LHCN-M2 (cell line): ENCODE results near the gene PIGL. TPM values are rescaled to one million over a fixed set of nuclear protein-coding genes. Genes with fewer than 3 reads are reported as not detected.
"Not testable (repeated sequence)": the region's sequence is repeated elsewhere in the genome, so short reads cannot be mapped to it uniquely, and the experiment has no call there.

Experiments used
- DNase-seq: peaks from one replicate; pipeline ENCODE4 v3.0.0-alpha.2; 2012; ENCODE audit warnings: low read depth
- total RNA-seq: library from RNA; depleted of rRNA; stranded (reverse); fragments of >200 nt; gene quantifications from 2 replicates; pipeline ENCODE4 v1.2.3, GENCODE V29; 2014

The PIGL gene
- total RNA-seq, 1 experiment from 2014 or later, result 14.2 TPM

DNA sequence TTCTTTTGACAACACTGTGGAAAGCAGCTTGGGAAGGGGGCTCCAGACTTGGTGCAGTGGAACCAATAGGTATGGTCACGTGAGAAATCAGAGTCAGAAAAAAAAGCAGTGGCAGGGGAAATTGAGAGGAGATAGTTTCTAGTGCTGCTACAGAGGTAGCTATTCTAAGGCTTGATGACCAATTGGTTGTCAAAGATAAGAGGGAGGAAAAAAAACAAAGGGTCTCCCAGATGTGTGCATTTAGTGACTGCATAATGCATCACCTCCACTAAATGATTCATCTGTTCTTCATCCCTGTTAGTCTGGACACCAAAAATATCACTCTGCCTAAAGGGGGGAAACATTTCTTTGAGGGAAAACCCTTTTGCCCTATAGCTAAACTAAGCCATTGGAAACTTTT lies 56.5 kb downstream of the PIGL start:
- peak; percentile 51 for DNase-seq

GRCh38 chr17:16273929-16274339 lies 56.9 kb downstream of the PIGL start:
- no peak for DNase-seq

GRCh38 chr17:16275024-16275423 lies 58.0 kb downstream of the PIGL start:
- DNase-seq, result no peak

DNA sequence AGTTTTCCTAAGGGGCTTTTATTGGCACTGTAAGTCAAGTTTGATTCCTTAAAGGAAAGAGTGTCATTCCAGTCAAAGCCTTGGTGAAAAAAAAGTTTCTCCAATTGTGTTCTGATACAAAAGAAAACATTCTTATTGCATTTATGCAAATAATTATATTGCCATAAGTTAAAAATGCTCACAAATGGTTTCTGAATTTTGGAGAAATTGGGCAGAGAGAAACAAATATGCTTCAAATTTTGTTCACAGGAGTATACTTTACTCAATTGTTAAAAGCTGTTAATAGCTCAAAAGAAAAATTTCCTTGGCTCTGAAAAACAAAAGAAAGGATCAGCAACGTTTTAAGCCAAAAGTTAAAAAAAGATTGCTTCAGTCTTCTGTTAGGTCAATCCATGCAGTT lies 60.2 kb downstream of the PIGL start:
- no peak for DNase-seq

- DNase-seq, result peak; percentile 54
These were observed 64.3 kb downstream of the PIGL start for GRCh38 chr17:16281351-16281750.

DNA sequence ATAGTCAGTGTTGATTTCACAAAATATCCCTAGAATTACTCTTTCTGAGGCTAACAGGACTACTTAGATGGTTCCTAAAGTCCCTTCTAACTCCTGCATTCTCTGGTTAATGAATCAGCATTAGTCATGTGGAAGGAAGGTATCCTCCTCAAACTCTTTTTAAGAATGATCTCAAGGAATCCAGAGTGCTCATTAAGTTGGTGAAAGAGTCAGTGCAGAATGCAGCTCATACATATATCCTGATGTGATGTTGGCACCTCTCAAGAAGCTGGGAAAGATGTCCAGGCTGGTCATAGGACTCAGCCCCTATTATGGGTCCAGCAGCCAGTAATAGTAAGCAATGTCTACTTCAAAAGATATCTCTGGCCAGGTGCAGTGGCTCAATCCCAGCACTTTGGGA lies 65.5 kb downstream of the PIGL start:
- peak; percentile 82 for DNase-seq

- no peak for DNase-seq
These were observed 66.7 kb downstream of the PIGL start for GRCh38 chr17:16283705-16284104.

- no peak for DNase-seq
These were observed 68.6 kb downstream of the PIGL start for GRCh38 chr17:16285646-16286008.

- DNase-seq, result peak; percentile 99
These were observed 69.3 kb downstream of the PIGL start for GRCh38 chr17:16286009-16286946.

GRCh38 chr17:16286947-16287562 lies 70.0 kb downstream of the PIGL start:
- DNase-seq, result no peak

- peak; percentile 76 for DNase-seq
These were observed 70.6 kb downstream of the PIGL start for GRCh38 chr17:16287563-16288027.

DNA sequence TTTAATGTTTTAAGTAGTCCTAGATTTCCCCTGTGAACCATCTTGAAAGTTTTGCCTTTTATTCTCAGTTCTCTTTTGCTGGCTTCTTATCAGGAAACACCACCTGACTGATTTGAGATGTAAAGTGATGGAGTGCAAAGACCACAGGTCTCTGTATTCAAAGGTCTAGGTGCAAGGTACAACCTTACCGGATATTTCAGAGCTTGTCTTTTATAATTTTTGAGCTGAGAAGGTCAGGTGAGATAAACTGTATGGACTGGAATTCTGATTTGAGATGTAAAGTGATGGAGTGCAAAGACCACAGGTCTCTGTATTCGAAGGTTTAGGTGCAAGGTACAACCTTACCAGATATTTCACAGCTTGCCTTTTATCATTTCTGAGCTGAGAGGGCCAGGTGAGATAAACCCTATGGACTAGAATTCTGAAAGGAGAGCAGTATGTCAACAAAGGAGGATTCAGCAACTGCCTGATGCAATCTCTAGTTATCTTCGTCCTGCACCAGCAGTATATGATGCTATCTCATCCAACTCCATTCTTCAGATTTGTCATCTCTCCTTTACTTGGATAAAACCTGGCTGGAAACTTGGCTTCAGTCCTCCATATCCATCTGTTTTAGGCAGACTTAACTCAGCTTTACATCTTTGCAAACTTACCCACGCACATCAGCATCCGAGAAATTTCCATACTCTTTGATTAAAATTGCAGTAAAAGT lies 72.0 kb downstream of the PIGL start:
- no peak for DNase-seq

DNA sequence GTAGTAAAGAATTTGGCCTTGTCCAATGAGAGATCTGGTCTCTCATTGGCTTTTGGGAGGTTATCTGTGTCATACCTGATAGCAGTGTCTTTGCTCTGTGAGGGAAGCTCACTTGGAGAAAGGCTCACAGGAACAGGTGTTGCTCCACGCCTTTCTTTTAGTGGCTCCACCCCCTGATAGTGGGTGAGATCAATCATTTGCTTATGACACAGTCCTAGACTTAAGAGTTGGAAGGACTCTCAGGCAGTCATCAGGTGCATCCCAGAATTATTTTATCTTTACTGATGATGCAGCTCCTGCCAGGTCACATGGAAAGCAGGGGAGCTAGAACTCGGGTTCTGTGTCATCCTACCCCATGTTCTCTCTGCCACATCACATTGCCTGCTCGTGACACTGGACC lies 76.9 kb downstream of the PIGL start:
- DNase-seq, result no peak

- DNase-seq, result no peak
These were observed 77.5 kb downstream of the PIGL start for GRCh38 chr17:16294560-16294959.

DNA sequence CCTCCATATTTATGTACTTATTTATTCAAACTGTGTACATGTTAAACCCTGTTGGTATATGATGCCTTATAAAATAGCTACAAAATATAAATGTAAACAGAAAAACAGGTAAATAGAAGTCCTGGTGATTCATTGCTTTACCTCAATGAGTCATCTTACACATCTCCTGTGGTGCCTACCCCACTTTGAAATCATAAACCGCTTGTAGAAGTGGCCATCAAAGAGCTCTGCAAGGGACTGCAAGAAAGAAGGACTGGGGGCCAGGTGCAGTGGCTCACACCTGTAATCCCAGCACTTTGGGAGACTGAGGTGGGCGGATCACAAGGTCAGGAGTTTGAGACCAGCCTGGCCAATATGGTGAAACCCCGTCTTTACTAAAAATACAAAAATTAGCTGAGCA lies 79.1 kb downstream of the PIGL start:
- not testable (repeated sequence) for DNase-seq

DNA sequence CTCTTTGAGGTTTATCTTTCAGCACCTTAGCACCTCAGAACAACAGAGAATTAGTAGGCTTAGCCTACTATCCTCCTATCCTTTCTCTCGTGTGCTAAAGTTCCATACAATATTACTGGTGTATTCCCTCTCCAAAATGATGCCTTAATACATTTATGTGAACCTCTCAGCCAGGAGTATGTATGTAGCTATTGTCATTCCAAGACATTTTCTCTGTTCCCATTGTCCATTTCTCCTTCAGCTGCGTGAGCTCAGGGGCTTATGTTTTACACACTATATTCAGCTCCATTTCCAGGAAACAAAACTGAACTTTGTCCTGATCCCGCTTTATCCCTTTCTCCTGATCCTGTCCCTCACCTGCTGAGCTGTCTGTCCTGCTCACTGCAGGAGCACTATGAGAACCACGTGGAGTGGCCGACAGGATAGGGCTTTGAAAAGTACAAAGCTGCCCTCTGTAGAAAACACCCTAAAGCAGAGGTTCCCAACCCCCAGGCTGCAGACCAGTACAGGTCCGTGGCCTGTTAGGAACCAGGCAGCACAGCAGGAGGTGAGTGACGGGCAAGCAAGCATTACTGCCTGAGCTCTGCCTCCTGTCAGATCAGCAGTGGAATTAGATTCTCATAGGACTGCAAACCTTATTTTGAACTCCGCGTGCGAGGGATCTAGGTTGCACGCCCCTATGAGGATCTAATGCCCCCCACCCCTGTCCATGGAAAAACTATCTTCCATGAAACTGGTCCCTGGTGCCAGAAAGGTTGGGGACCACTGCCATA lies 80.5 kb downstream of the PIGL start:
- DNase-seq, result no peak

DNA sequence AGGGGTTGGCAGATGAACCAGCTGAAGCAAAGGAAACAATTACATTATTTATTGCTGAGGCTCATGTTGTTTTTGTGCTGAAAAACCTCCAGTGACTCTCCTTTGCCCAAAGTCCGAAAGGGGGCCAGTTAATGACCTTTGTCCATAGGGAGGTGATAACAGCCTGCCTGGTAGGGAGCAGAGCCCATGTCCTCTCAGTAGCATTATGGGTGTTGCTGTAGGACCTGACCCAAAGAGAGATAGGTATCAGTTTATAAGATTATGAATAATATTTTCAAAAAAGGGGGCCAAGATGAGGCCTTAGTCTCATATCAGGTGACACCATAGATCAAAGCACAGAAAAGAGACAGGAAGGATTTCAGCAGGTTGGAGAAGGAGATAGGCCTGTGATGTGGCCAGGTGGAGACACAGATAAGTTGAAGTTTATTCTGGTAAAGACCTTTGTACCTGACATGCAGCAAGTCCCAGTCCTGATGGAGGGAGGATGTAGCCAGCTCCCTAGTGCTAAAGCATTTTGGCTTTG lies 81.2 kb downstream of the PIGL start:
- no peak for DNase-seq

DNA sequence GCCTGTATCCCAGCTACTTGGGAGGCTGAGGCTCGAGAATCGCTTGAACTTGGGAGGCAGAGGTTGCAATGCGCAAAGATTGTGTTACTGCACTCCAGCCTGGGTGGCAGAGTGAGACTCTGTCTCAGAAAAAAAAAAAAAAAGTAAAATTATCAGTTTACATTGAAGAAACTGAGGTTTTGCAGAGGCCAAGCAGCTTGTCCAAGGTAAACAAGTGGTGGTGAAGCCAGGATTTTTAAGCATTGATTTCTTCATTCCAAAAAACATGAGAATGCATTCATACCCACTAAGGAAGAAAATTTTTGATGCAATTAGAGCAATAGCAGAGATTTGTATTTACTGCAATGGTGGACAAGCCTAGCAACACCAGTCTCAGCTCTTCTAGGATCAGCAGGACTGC lies 83.5 kb downstream of the PIGL start:
- DNase-seq, result no peak

DNA sequence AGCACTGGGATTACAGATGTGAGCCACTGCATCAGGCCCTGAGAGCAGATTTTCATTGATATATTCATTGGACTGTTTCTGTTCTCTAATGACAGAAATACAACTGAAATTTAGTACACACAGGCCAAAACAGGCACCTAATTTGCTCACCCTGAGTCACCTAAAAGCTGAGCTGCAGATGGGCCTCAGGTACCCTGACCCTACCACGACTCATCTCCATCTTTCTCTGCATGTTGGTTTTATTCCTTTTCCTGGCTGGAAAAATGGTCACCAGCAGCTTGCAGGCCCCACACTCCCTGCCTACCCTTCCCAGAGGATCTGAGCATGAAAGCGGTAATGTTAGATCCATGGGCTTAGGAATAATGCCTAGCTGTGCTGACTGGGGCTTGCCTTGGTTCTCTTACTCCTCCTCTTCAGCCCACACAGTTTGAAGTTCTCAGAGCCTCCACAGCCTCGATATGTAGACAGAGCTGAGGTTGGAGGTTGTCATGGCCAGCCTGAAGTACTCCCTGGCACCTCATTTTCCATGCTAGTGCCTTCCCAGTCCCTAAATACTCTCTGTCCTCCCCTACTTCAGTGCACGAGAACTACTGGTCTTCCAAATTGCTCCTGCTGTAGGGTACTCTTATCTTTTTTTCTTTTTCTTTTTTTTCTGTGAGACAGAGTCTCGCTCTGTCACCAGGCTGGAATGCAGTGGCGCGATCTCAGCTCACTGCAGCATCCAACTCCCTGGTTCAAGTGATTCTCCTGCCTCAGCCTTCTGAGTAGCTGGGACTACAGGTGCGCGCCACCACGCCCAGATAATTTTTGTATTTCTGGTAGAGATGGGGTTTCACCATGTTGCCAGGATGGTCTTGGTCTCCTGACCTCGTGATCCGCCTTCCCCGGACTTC lies 85.2 kb downstream of the PIGL start:
- no peak for DNase-seq

DNA sequence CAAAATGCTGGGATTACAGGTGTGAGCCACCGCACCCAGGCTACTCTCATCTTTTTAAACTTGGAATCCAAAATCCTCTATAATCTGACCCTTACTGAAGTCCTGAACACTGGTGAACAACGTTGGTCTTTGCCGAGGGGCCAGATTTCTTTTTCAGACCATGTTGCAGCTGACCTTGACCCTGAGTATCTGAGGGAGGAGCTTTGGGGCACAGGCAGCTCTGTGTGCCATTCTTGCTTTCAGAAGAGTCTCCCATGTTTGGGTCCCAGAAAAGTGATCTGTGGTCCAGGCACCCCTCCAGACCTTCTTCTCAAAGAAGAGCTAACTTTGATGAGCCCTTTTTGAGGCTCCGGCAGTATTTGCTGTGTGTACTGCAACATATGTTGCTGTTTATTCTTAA lies 85.8 kb downstream of the PIGL start:
- no peak for DNase-seq
